ENCODE results near the gene C2orf49. TPM values are rescaled to one million over a fixed set of nuclear protein-coding genes. Genes with fewer than 3 reads are reported as not detected.
A peak's percentile ranks its signal among the peaks of the same experiment; 100 is the strongest.

The C2orf49 gene
- total and polyA plus RNA-seq, 10 of the 15 experiments (the other 5 are each of a cell fraction or from before 2014, with no cell fraction given): 7.2 to 24.2 (median 15.5) TPM

DNA sequence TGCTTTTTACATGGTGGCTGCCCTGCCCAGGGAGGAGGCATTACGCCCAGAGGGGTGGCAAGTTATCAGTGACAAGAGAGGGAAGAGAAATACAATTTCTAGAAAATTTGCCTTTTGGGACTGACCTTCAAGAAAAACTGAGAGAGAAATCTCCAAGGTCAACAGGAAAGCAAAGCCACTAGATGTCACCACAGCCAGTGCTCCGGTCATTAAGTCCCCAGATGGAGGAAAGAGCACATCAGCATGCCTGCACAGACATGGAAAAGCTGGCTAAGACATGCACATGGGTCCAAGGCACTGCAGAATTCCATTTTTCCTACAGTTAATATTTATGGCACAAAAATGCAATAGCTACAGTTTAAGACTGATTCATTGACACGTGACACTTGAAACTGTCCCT, 40.5 kb downstream of the C2orf49 start (continued):
- TF ChIP-seq, protein P1, sequence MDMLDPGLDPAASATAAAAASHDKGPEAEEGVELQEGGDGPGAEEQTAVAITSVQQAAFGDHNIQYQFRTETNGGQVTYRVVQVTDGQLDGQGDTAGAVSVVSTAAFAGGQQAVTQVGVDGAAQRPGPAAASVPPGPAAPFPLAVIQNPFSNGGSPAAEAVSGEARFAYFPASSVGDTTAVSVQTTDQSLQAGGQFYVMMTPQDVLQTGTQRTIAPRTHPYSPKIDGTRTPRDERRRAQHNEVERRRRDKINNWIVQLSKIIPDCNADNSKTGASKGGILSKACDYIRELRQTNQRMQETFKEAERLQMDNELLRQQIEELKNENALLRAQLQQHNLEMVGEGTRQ (IDR thresholded peaks at IDR 0.05; ENCODE audit: borderline replicate concordance, low read depth, low read length): no peak
- TF ChIP-seq TCF3 (IDR thresholded peaks at IDR 0.05; ENCODE audit: borderline replicate concordance, insufficient read depth, low read depth, low read length) (no peak), RAD21 (IDR thresholded peaks at IDR 0.05; ENCODE audit: insufficient read depth, low read depth, low read length) (peak; percentile 24; the same call in 1 of the 2 replicates)

- H3K79me2 ChIP-seq (ENCODE audit: control insufficient read depth, insufficient read depth, low read length): no peaks in the 10 kb centered on the region; the same call in none of the 2 replicates
- WGBS (ENCODE audit: insufficient coverage, insufficient replicate concordance, low lambda C conversion rate, missing lambda C conversion rate): 45% methylated on average over 12 of the region's 12 CpGs
- TF ChIP-seq WRNIP1 (IDR thresholded peaks at IDR 0.05; ENCODE audit: borderline replicate concordance, low read depth, low read length): no peak
- TF ChIP-seq ZSCAN29 (IDR thresholded peaks at IDR 0.05): no peak
- TF ChIP-seq, protein P2, sequence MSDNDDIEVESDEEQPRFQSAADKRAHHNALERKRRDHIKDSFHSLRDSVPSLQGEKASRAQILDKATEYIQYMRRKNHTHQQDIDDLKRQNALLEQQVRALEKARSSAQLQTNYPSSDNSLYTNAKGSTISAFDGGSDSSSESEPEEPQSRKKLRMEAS (IDR thresholded peaks at IDR 0.05; ENCODE audit: low read depth, low read length): no peak
- no peak for TF ChIP-seq NFYA (IDR thresholded peaks at IDR 0.05; ENCODE audit: borderline replicate concordance, low read depth, low read length)
- no peak for TF ChIP-seq RUNX3 (IDR thresholded peaks at IDR 0.05; ENCODE audit: low read length)
- TF ChIP-seq MXI1 (IDR thresholded peaks at IDR 0.05; ENCODE audit: low read depth, low read length): no peak
- TF ChIP-seq, protein P1 (IDR thresholded peaks at IDR 0.05; ENCODE audit: borderline replicate concordance, low read depth, low read length): no peak
- TF ChIP-seq RELA (IDR thresholded peaks at IDR 0.05; ENCODE audit: borderline replicate concordance, partially characterized antibody): no peak
- TF ChIP-seq FOXK2 (IDR thresholded peaks at IDR 0.05): no peak
- no peak for TF ChIP-seq POLR2AphosphoS2 (IDR thresholded peaks at IDR 0.05; ENCODE audit: low read depth, low read length)
- TF ChIP-seq USF1 (IDR thresholded peaks at IDR 0.05; ENCODE audit: borderline replicate concordance, extremely low read length, insufficient read depth, low read depth, low read length): no peak
- TF ChIP-seq GABPA (IDR thresholded peaks at IDR 0.05; ENCODE audit: low read depth): no peak
- TF ChIP-seq, protein P3, sequence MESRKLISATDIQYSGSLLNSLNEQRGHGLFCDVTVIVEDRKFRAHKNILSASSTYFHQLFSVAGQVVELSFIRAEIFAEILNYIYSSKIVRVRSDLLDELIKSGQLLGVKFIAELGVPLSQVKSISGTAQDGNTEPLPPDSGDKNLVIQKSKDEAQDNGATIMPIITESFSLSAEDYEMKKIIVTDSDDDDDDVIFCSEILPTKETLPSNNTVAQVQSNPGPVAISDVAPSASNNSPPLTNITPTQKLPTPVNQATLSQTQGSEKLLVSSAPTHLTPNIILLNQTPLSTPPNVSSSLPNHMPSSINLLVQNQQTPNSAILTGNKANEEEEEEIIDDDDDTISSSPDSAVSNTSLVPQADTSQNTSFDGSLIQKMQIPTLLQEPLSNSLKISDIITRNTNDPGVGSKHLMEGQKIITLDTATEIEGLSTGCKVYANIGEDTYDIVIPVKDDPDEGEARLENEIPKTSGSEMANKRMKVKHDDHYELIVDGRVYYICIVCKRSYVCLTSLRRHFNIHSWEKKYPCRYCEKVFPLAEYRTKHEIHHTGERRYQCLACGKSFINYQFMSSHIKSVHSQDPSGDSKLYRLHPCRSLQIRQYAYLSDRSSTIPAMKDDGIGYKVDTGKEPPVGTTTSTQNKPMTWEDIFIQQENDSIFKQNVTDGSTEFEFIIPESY (IDR thresholded peaks at IDR 0.05): no peak
- no peak for TF ChIP-seq YBX1 (IDR thresholded peaks at IDR 0.05)
- TF ChIP-seq MTA3 (IDR thresholded peaks at IDR 0.05; ENCODE audit: borderline replicate concordance, low read length): no peak
- no peak for TF ChIP-seq JUND (IDR thresholded peaks at IDR 0.05; ENCODE audit: low read depth, low read length)
Measured at GRCh38 chr2:105378276-105378840, 41.0 kb downstream of the C2orf49 start.

More at GRCh38 chr2:105378276-105378840, 41.0 kb downstream of the C2orf49 start:
- Histone ChIP-seq H2AFZ (ENCODE audit: control insufficient read depth, low read depth, low read length) (no peak overlapping the region), H3K27ac (ENCODE audit: control insufficient read depth, insufficient read depth) (no peak overlapping the region), H4K20me1 (ENCODE audit: control insufficient read depth, insufficient read depth) (no peaks in the 10 kb centered on the region), H3K9ac (ENCODE audit: control insufficient read depth, insufficient read depth, low read length) (no peak overlapping the region), H3K27me3 (replicated peaks in 1 of 2; ENCODE audit: control insufficient read depth in 2 of 2, insufficient read depth in 2 of 2, low read length in 1 of 2) (no peaks in the 10 kb centered on the region), H3K4me2 (ENCODE audit: control insufficient read depth, insufficient read depth) (no peak overlapping the region), H3K9me3 (replicated peaks; ENCODE audit: control insufficient read depth, insufficient read depth, low read length) (no peaks in the 10 kb centered on the region), H3K4me1 (ENCODE audit: control insufficient read depth, insufficient read depth, low read length) (peaks cover 8% of the 10 kb centered on the region), H3K4me3 (no peak overlapping the region), H3K36me3 (ENCODE audit: control insufficient read depth in 2 of 2, insufficient read depth in 2 of 2, low read length in 1 of 2) (no peaks in the 10 kb centered on the region)
- ATAC-seq (no peak), DNase-seq (ENCODE audit: low read depth, low spot score) (no peak), FAIRE-seq (no peak)
- ChIA-PET POLR2A (no interaction called here), CTCF (interaction anchor here (1.2 kb wide), 1 partner anchor 34 kb away, joined by 3 read pairs; no protein-coding TSS in a partner anchor), RAD21 (ENCODE audit: unreplicated experiment) (no interaction called here), SMC1A (ENCODE audit: uncharacterized antibody, unreplicated experiment) (interaction anchor here (1.5 kb wide), 1 partner anchor 141 kb away, joined by 3 read pairs; no protein-coding TSS in a partner anchor)
- BruUV-seq (replicated peaks): no TSS peak
- intact Hi-C loops (cut with micrococcal nuclease; ENCODE audit: unreplicated experiment) (loop anchor here (10.0 kb wide), 1 partner anchor 366 kb away; the partner anchor contains the start of gene NCK2), in situ Hi-C loops (cut with MboI) (no loop called here)

Data from GM12878 (cell line).